Hepatocyte (in vitro differentiated cells): Measurements from ENCODE around the gene AKR1E2.

Experiments used
- EZH2 ChIP-seq: fragments of 200-600 bp; sonication (generic); IDR thresholded peaks from 2 replicates; pipeline ENCODE4 v1.6.1; 2016; ENCODE audit warnings: antibody characterized with exemption, mild to moderate bottlenecking, borderline replicate concordance
- TF ChIP-seq, protein P1 (sequence below): fragments of 200-600 bp; sonication (generic); IDR thresholded peaks from 2 replicates; pipeline ENCODE4 v1.5.1; 2016; ENCODE audit warnings: antibody characterized with exemption, mild to moderate bottlenecking; ENCODE audit not compliant: poor library complexity

DNA sequence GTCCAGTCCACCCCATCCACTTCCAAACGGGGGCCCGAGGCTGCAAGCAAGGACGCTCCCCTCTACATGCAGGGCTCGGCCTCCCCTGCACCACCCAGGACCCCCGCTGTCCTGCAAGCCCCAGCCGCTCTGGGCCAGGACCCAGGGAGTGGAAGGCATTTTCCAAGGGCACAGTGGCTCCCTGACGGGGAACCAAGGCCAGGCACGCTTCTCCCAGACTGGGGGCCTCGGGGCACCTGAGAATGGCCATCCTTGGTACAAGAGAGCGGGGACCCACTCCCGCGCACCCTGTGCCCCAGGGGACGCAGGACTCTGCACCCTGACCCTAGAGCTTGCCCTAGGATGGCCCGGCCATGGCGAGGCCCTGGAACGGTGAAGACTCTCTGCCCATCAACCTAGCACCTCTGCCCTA, 545 bp upstream of the AKR1E2 start:
- TF ChIP-seq, protein P1, sequence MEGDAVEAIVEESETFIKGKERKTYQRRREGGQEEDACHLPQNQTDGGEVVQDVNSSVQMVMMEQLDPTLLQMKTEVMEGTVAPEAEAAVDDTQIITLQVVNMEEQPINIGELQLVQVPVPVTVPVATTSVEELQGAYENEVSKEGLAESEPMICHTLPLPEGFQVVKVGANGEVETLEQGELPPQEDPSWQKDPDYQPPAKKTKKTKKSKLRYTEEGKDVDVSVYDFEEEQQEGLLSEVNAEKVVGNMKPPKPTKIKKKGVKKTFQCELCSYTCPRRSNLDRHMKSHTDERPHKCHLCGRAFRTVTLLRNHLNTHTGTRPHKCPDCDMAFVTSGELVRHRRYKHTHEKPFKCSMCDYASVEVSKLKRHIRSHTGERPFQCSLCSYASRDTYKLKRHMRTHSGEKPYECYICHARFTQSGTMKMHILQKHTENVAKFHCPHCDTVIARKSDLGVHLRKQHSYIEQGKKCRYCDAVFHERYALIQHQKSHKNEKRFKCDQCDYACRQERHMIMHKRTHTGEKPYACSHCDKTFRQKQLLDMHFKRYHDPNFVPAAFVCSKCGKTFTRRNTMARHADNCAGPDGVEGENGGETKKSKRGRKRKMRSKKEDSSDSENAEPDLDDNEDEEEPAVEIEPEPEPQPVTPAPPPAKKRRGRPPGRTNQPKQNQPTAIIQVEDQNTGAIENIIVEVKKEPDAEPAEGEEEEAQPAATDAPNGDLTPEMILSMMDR: no peak
- no peak for TF ChIP-seq EZH2
